ENCODE data around the gene NCOA7. TPM values are rescaled to one million over a fixed set of nuclear protein-coding genes. Genes with fewer than 3 reads are reported as not detected.

NCOA7 gene
- total RNA-seq, 1 donor from 2014 or later, result 21.1 TPM

GRCh38 chr6:125828476-125829039 is 37.8 kb downstream of the NCOA7 start:
- Histone ChIP-seq H3K36me3 (ENCODE audit: control insufficient read depth, insufficient read depth, low read length) (no peaks in the 10 kb centered on the region), H3K27me3 (ENCODE audit: control insufficient read depth, insufficient read depth, low read length) (no peaks in the 10 kb centered on the region), H3K4me3 (ENCODE audit: low read depth, low read length) (no peak overlapping the region)
- TF ChIP-seq CTCF (IDR thresholded peaks at IDR 0.05; ENCODE audit: insufficient read depth, low read length, poor library complexity, severe bottlenecking), result no peak
- no peak for DNase-seq (ENCODE audit: low read depth)

- Histone ChIP-seq H3K27me3 (ENCODE audit: control insufficient read depth, insufficient read depth, low read length) (no peaks in the 10 kb centered on the region), H3K4me3 (ENCODE audit: low read depth, low read length) (no peak overlapping the region), H3K36me3 (ENCODE audit: control insufficient read depth, insufficient read depth, low read length) (no peaks in the 10 kb centered on the region)
- no peak for DNase-seq (ENCODE audit: low read depth)
- TF ChIP-seq CTCF (IDR thresholded peaks at IDR 0.05; ENCODE audit: insufficient read depth, low read length, poor library complexity, severe bottlenecking), result no peak
These were observed 38.7 kb downstream of the NCOA7 start for GRCh38 chr6:125829433-125829832.

GRCh38 chr6:125831659-125832058 is 40.9 kb downstream of the NCOA7 start:
- no peaks in the 10 kb centered on the region for H3K27me3 ChIP-seq (ENCODE audit: control insufficient read depth, insufficient read depth, low read length)
- no peaks in the 10 kb centered on the region for H3K36me3 ChIP-seq (ENCODE audit: control insufficient read depth, insufficient read depth, low read length)
- no peak overlapping the region for H3K4me3 ChIP-seq (ENCODE audit: low read depth, low read length)
- no peak for TF ChIP-seq CTCF (IDR thresholded peaks at IDR 0.05; ENCODE audit: insufficient read depth, low read length, poor library complexity, severe bottlenecking)
- DNase-seq (ENCODE audit: low read depth), result no peak

GRCh38 chr6:125832391-125833117 is 41.8 kb downstream of the NCOA7 start:
- TF ChIP-seq CTCF (IDR thresholded peaks at IDR 0.05; ENCODE audit: insufficient read depth, low read length, poor library complexity, severe bottlenecking), result no peak
- Histone ChIP-seq H3K4me3 (ENCODE audit: low read depth, low read length) (no peak overlapping the region), H3K36me3 (ENCODE audit: control insufficient read depth, insufficient read depth, low read length) (no peaks in the 10 kb centered on the region), H3K27me3 (ENCODE audit: control insufficient read depth, insufficient read depth, low read length) (no peaks in the 10 kb centered on the region)
- no peak for DNase-seq (ENCODE audit: low read depth)

- no peak for DNase-seq (ENCODE audit: low read depth)
- Histone ChIP-seq H3K27me3 (ENCODE audit: control insufficient read depth, insufficient read depth, low read length) (no peaks in the 10 kb centered on the region), H3K4me3 (ENCODE audit: low read depth, low read length) (no peak overlapping the region), H3K36me3 (ENCODE audit: control insufficient read depth, insufficient read depth, low read length) (no peaks in the 10 kb centered on the region)
- TF ChIP-seq CTCF (IDR thresholded peaks at IDR 0.05; ENCODE audit: insufficient read depth, low read length, poor library complexity, severe bottlenecking), result no peak
These were observed 43.6 kb downstream of the NCOA7 start for GRCh38 chr6:125834348-125834747.

Data from kidney epithelial cell (primary cell).